HEK293 (cell line): Measurements from ENCODE around the gene MRPL34.

Source experiments
- CTCF ChIA-PET: fragments of 350-600 bp; formaldehyde crosslinking; extraction: SDS; loops from one replicate; lab custom pipeline; 2021; ENCODE audit warnings: antibody characterized with exemption; lab: Yijun Ruan, JAX
- POLR2A ChIA-PET: fragments of 300-600 bp; formaldehyde crosslinking; extraction: SDS; loops from one replicate; lab custom pipeline; 2020; ENCODE audit warnings: antibody characterized with exemption, inconsistent platforms; lab: Yijun Ruan, JAX
- H3K27ac ChIP-seq: fragments of 200-500 bp; sonication (Bioruptor generic); 2 replicates; pipeline ENCODE4 v1.5.1; 2014; ENCODE audit warnings: low read depth, low read length, control low read depth, inconsistent platforms; ENCODE audit errors: extremely low read depth
- H3K36me3 ChIP-seq, 2 experiments: fragments of 200-500 bp in 1 of 2; sonication (Bioruptor generic) in 1 of 2; 1 replicate in 1 of 2; 2 replicates in 1 of 2; pipeline ENCODE4 v1.5.1; 2014 to 2017; ENCODE audit warnings: inconsistent platforms in 2 of 2, low read length in 2 of 2; ENCODE audit not compliant: control insufficient read depth in 2 of 2, insufficient read depth in 1 of 2
- H3K4me1 ChIP-seq: fragments of 200-500 bp; sonication (Bioruptor generic); 2 replicates; pipeline ENCODE4 v1.5.1; 2014; ENCODE audit warnings: mild to moderate bottlenecking, low read length, inconsistent platforms; ENCODE audit not compliant: control insufficient read depth, insufficient read depth
- H3K4me3 ChIP-seq: 2 replicates; pipeline ENCODE4 v1.5.1; 2011; ENCODE audit warnings: low read depth, mild to moderate bottlenecking, control low read depth, low read length, moderate library complexity
- H3K9me3 ChIP-seq: fragments of 200-500 bp; sonication (Bioruptor generic); 2 replicates; pipeline ENCODE4 v1.5.1; 2014; ENCODE audit warnings: low read depth, low read length, inconsistent platforms; ENCODE audit not compliant: control insufficient read depth, insufficient read depth
- GLIS1 ChIP-seq: fragments of 450-650 bp; formaldehyde crosslinking; IDR thresholded peaks from 2 replicates; pipeline ENCODE4 v1.5.1; 2016; ENCODE audit warnings: missing biosample characterization, missing genetic modification characterization
- GLIS2 ChIP-seq: fragments of 450-650 bp; formaldehyde crosslinking; IDR thresholded peaks from 2 replicates; pipeline ENCODE4 v1.5.1; 2016; ENCODE audit warnings: missing biosample characterization, missing genetic modification characterization
- HOXA7 ChIP-seq: sonication (generic); formaldehyde crosslinking; IDR thresholded peaks from 2 replicates; pipeline ENCODE4 v1.8.1; 2022; ENCODE audit warnings: missing genetic modification reagents, borderline replicate concordance
- KLF1 ChIP-seq: fragments of 450-650 bp; formaldehyde crosslinking; IDR thresholded peaks from 2 replicates; pipeline ENCODE4 v1.5.1; 2016; ENCODE audit warnings: missing biosample characterization, missing genetic modification characterization
- PRDM10 ChIP-seq: fragments of 450-650 bp; formaldehyde crosslinking; IDR thresholded peaks from 2 replicates; pipeline ENCODE4 v1.5.1; 2016; ENCODE audit warnings: missing biosample characterization, missing genetic modification characterization
- REPIN1 ChIP-seq: fragments of 450-650 bp; formaldehyde crosslinking; IDR thresholded peaks from 2 replicates; pipeline ENCODE4 v1.5.1; 2017; ENCODE audit warnings: missing biosample characterization, missing genetic modification characterization, low read depth
- SCRT1 ChIP-seq: fragments of 450-650 bp; formaldehyde crosslinking; IDR thresholded peaks from 2 replicates; pipeline ENCODE4 v1.5.1; 2016; ENCODE audit warnings: missing biosample characterization, missing genetic modification characterization, borderline replicate concordance
- TSHZ1 ChIP-seq: fragments of 450-650 bp; formaldehyde crosslinking; IDR thresholded peaks from 2 replicates; pipeline ENCODE4 v1.5.1; 2016; ENCODE audit warnings: missing biosample characterization, missing genetic modification characterization, borderline replicate concordance
- ZBTB10 ChIP-seq: fragments of 450-650 bp; formaldehyde crosslinking; IDR thresholded peaks from 2 replicates; pipeline ENCODE4 v1.5.1; 2016; ENCODE audit warnings: missing biosample characterization, missing genetic modification characterization
- ZFP41 ChIP-seq: fragments of 450-650 bp; formaldehyde crosslinking; IDR thresholded peaks from 2 replicates; pipeline ENCODE4 v1.5.1; 2016; ENCODE audit warnings: missing biosample characterization, missing genetic modification characterization, borderline replicate concordance
- ZNF138 ChIP-seq: fragments of 450-650 bp; formaldehyde crosslinking; IDR thresholded peaks from 2 replicates; pipeline ENCODE4 v1.5.1; 2016; ENCODE audit warnings: missing biosample characterization, missing genetic modification characterization, borderline replicate concordance
- ZNF169 ChIP-seq: fragments of 450-650 bp; formaldehyde crosslinking; IDR thresholded peaks from 2 replicates; pipeline ENCODE4 v1.5.1; 2016; ENCODE audit warnings: missing biosample characterization, missing genetic modification characterization
- ZNF19 ChIP-seq: fragments of 450-650 bp; formaldehyde crosslinking; IDR thresholded peaks from 2 replicates; pipeline ENCODE4; 2016; ENCODE audit warnings: missing biosample characterization, missing genetic modification characterization, low read depth
- ZNF280D ChIP-seq: fragments of 450-650 bp; formaldehyde crosslinking; IDR thresholded peaks from 2 replicates; pipeline ENCODE4 v1.5.1; 2016; ENCODE audit warnings: missing biosample characterization, missing genetic modification characterization
- ZNF335 ChIP-seq: fragments of 450-650 bp; formaldehyde crosslinking; conservative IDR thresholded peaks from 2 replicates; pipeline ENCODE4 v1.5.1; 2016; ENCODE audit warnings: missing biosample characterization, missing genetic modification characterization
- ZNF544 ChIP-seq: fragments of 450-650 bp; formaldehyde crosslinking; IDR thresholded peaks from 2 replicates; pipeline ENCODE4 v1.5.0; 2017; ENCODE audit warnings: missing biosample characterization, missing genetic modification characterization
- ZNF549 ChIP-seq: fragments of 450-650 bp; IDR thresholded peaks from 2 replicates; pipeline ENCODE4 v1.5.1; 2018; ENCODE audit warnings: missing biosample characterization, missing genetic modification characterization, mild to moderate bottlenecking, inconsistent platforms, moderate library complexity
- ZNF561 ChIP-seq: fragments of 450-650 bp; IDR thresholded peaks from 2 replicates; pipeline ENCODE4 v1.5.1; 2018; ENCODE audit warnings: missing biosample characterization, missing genetic modification characterization, borderline replicate concordance
- ZNF571 ChIP-seq: fragments of 450-650 bp; formaldehyde crosslinking; IDR thresholded peaks from 2 replicates; pipeline ENCODE4 v1.5.0; 2017; ENCODE audit warnings: missing biosample characterization, missing genetic modification characterization
- ZNF623 ChIP-seq: fragments of 450-650 bp; formaldehyde crosslinking; IDR thresholded peaks from 2 replicates; pipeline ENCODE4 v1.5.1; 2016; ENCODE audit warnings: missing biosample characterization, missing genetic modification characterization
- ZNF660 ChIP-seq: fragments of 450-650 bp; IDR thresholded peaks from 2 replicates; pipeline ENCODE4 v1.5.1; 2018; ENCODE audit warnings: missing biosample characterization, mild to moderate bottlenecking, missing genetic modification characterization
- ZNF670 ChIP-seq: fragments of 450-650 bp; formaldehyde crosslinking; IDR thresholded peaks from 2 replicates; pipeline ENCODE4 v1.5.1; 2016; ENCODE audit warnings: missing biosample characterization, missing genetic modification characterization, low read depth
- ZNF701 ChIP-seq: fragments of 450-650 bp; formaldehyde crosslinking; IDR thresholded peaks from 2 replicates; pipeline ENCODE4 v1.5.1; 2016; ENCODE audit warnings: missing biosample characterization, missing genetic modification characterization
- ZNF785 ChIP-seq: fragments of 450-650 bp; formaldehyde crosslinking; IDR thresholded peaks from 2 replicates; pipeline ENCODE4 v1.5.1; 2016; ENCODE audit warnings: missing biosample characterization, missing genetic modification characterization

MRPL34 gene

GRCh38 chr19:17282488-17283125, 23.1 kb upstream of the MRPL34 start (continued):
- TF ChIP-seq REPIN1 (tag by site-specific recombination) = no peak
- TF ChIP-seq PRDM10 (tag by site-specific recombination) = peak; percentile 78
- no peak for TF ChIP-seq GLIS2 (tag by site-specific recombination)
- TF ChIP-seq ZNF571 = no peak
- TF ChIP-seq HOXA7 = no peak
- no peak for TF ChIP-seq ZNF544
- no peak for TF ChIP-seq ZNF335 (tag by site-specific recombination)
- TF ChIP-seq ZNF785 (tag by site-specific recombination) = no peak
- no peak for TF ChIP-seq ZNF623 (tag by site-specific recombination)
- no peak for TF ChIP-seq ZNF138
- TF ChIP-seq ZNF660 = no peak
- no peak; the same call in 1 of the 2 replicates for TF ChIP-seq ZNF561 (tag by site-specific recombination)
- TF ChIP-seq ZNF280D (tag by site-specific recombination) = no peak
- TF ChIP-seq ZNF670 = no peak
- no peak for TF ChIP-seq ZNF169 (tag by site-specific recombination)
- TF ChIP-seq ZBTB10 (tag by site-specific recombination) = 0 out of 2 replicates have a peak, but pooled peaks have one; percentile 26
- TF ChIP-seq ZNF549 = no peak
- no peak for TF ChIP-seq ZNF701 (tag by site-specific recombination)

GRCh38 chr19:17283504-17283996, 22.1 kb upstream of the MRPL34 start:
- no peak overlapping the region for H3K27ac ChIP-seq
- CTCF ChIA-PET = interaction anchor here (0.6 to 4.1 kb wide), 15 partner anchors 18 to 1884 kb away, joined by 3 to 37 read pairs (median 4); partner anchors contain the start of genes ABHD8, BABAM1, MRPL34 and USHBP1
- H3K9me3 ChIP-seq = no peaks in the 10 kb centered on the region
- no peak overlapping the region for H3K4me3 ChIP-seq
- peaks cover 0 to 6% of the 10 kb centered on the region in 2 experiments; a peak in 1 of 3 replicates for H3K36me3 ChIP-seq
- POLR2A ChIA-PET = no interaction called here
- no peaks in the 10 kb centered on the region for H3K4me1 ChIP-seq
- TF ChIP-seq KLF1 (tag by site-specific recombination) (no peak), SCRT1 (tag by site-specific recombination) (peak; percentile 99), TSHZ1 (tag by site-specific recombination) (no peak), ZNF19 (tag by site-specific recombination) (no peak), ZFP41 (tag by site-specific recombination) (no peak), GLIS1 (peak; percentile 90)
